ENCODE data around the gene NADK. TPM values are rescaled to one million over a fixed set of nuclear protein-coding genes. Genes with fewer than 3 reads are reported as not detected.

The NADK gene
- total and polyA plus RNA-seq, 2 of the 13 experiments (the other 11 are each of a cell fraction or from before 2014, with no cell fraction given): 56.6 to 60.1 TPM

GRCh38 chr1:1778663-1779319, 521 bp upstream of the NADK start (continued):
- TF ChIP-seq REST (IDR thresholded peaks at IDR 0.05; ENCODE audit: borderline replicate concordance in 1 of 2, low read depth in 1 of 2, low read length in 2 of 2) (no peak), ZNF674 (CRISPR knock-in tag; IDR thresholded peaks at IDR 0.05; ENCODE audit: low read depth) (no peak), ZBTB40 (IDR thresholded peaks at IDR 0.05) (no peak), ZBTB40 (CRISPR knock-in tag; IDR thresholded peaks at IDR 0.05) (no peak), ZNF83 (CRISPR knock-in tag; IDR thresholded peaks at IDR 0.05; ENCODE audit: borderline replicate concordance) (no peak), AGO2 (optimal IDR thresholded peaks at IDR 0.05; ENCODE audit: low read depth, low read length) (peak; percentile 79), SPEN (CRISPR knock-in tag; IDR thresholded peaks at IDR 0.05; ENCODE audit: low read depth) (peak; percentile 25; the same call in 1 of the 2 replicates), SP1 (IDR thresholded peaks at IDR 0.05) (no peak), SP1 (CRISPR knock-in tag; IDR thresholded peaks at IDR 0.05) (no peak; the same call in 1 of the 2 replicates), ZNF501 (CRISPR knock-in tag; IDR thresholded peaks at IDR 0.05) (peak; percentile 57), ZNF430 (CRISPR knock-in tag; IDR thresholded peaks at IDR 0.05) (0 out of 2 replicates have a peak, but pooled peaks have one; percentile 36), PHF5A (CRISPR knock-in tag; IDR thresholded peaks at IDR 0.05; ENCODE audit: low read depth, unreplicated experiment) (no peak), MAX (IDR thresholded peaks at IDR 0.05) (peak; percentile 74), UBTF (CRISPR knock-in tag; IDR thresholded peaks at IDR 0.05) (peak; percentile 87)

All from HepG2 (cell line).